GM18502 (cell line): Measurements from ENCODE around the gene ERFE.

Experiments
- ATAC-seq: cut with Tn5 transposase; IDR thresholded peaks from one replicate; pipeline ENCODE4 v1.9.1; 2021; ENCODE audit warnings: mild to moderate bottlenecking; ENCODE audit not compliant: unreplicated experiment, poor library complexity

Gene ERFE

GRCh38 chr2:238152771-238153688, 5.7 kb upstream of the ERFE start:
- ATAC-seq, result no peak

GRCh38 chr2:238154570-238154969, 4.2 kb upstream of the ERFE start:
- ATAC-seq, result no peak

- ATAC-seq, result no peak
Observed at GRCh38 chr2:238155051-238155760, 3.6 kb upstream of the ERFE start.

GRCh38 chr2:238155761-238156694, 2.7 kb upstream of the ERFE start:
- ATAC-seq, result no peak

GRCh38 chr2:238157506-238158017, 1.2 kb upstream of the ERFE start:
- ATAC-seq, result no peak

- ATAC-seq, result no peak
Observed at GRCh38 chr2:238158018-238158508, 707 bp upstream of the ERFE start.

- no peak for ATAC-seq
Observed at GRCh38 chr2:238159071-238159539, 335 bp downstream of the ERFE start.

GRCh38 chr2:238159661-238160205, 963 bp downstream of the ERFE start:
- ATAC-seq, result no peak

GRCh38 chr2:238160206-238161129, 1.7 kb downstream of the ERFE start:
- no peak for ATAC-seq

- no peak for ATAC-seq
Observed at GRCh38 chr2:238161291-238162051, 2.7 kb downstream of the ERFE start.

GRCh38 chr2:238162251-238162845, 3.6 kb downstream of the ERFE start:
- no peak for ATAC-seq

GRCh38 chr2:238162846-238163441, 4.2 kb downstream of the ERFE start:
- no peak for ATAC-seq

- no peak for ATAC-seq
Observed at GRCh38 chr2:238163481-238164198, 4.9 kb downstream of the ERFE start.

GRCh38 chr2:238164906-238165287, 6.1 kb downstream of the ERFE start:
- ATAC-seq, result no peak

GRCh38 chr2:238165288-238165921, 6.6 kb downstream of the ERFE start:
- no peak for ATAC-seq
